NCI-H1930 (cell line): ENCODE data around the gene HSPA12A.

Experiments used
- DNase-seq, 2 experiments: peaks; one replicate each; lab custom pipeline; 2025; lab: John Stamatoyannopoulos, UW

The HSPA12A gene

DNA sequence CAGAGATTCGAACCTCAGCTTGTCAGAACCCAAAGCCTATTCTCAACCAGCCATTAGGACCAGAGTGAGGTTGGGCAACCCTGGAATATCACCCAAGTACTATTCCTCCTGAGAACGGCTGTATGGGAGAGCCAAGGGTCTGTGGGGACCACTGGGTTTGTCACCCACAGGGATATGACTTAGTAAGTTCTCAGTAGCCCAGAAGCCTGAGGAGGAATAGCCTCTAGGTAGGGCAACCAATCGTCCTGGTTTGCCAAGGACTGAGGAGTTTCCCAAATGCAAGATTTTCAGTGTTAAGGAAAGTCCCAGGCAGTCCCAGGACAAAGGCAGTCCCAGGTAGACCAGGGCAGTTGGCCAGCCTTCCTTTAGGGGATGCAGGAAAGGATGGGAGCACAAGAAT is 74.9 kb downstream of the HSPA12A start:
- no peak for DNase-seq

DNA sequence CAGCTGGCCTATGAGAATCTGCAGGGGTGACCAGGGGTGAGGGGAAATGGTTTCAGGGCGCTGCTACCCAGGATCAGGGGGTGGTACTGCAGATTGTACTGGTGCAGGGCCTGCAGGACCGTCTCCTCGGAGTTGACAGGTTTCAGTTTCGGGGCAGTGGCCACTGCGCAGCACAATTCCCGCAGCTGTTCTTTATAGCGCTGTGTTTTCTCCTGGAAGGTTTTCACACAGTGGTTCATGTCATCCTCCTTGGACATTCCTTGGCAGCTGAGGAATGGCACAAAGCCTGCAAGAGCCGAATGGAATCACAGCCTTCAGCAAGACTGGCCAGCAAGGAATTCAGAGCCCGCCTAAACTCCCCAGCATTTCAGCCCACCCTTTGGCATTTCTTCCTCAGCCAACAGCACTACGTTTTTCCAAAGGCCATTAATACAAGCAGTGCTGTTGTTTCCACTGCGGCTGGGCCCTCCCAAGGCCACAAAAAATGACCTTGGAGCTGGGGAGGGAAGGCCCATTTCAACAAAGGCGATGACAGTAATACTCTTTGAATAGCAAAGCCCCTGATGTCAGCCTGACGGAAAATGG is 76.7 kb downstream of the HSPA12A start:
- DNase-seq = no peak

DNA sequence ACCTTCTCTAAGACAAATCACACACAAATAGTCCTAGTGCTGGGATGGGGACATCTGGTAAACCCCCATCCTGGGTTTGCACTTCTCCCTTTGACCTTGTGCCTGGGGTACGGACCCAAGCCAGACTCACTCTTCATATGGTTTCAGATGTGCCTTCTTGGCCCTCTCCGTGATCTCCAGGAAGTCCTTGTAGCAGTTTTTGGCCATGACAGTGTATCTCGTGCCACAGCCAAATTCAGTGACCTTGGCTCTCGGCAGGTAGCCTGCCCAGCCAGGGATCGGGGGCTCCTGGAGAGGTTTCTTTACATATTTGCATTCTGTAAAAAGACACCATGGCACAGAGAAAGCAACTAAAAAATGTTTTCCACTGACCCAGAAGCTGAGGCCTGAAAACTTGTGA is 77.7 kb downstream of the HSPA12A start:
- no peak for DNase-seq

DNA sequence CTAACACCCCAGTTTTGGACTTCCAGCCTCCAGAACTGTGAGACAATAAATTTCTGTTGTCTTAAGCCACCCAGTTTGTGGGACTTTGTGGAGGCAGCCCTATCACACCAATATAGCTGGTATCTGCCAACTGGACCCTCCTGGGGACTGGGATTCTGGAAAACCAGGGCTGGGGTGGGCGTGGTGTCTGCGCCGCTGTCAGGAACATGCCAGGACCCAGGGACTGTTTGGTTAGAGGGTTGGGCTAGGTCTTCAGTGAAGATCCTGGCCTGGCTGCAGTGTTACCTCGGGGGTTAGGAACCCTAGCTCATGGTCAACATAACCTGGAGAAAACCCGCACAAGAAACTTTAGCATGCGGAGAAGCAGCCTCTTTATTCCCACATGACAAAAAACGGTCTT is 79.0 kb downstream of the HSPA12A start:
- no peak for DNase-seq

DNA sequence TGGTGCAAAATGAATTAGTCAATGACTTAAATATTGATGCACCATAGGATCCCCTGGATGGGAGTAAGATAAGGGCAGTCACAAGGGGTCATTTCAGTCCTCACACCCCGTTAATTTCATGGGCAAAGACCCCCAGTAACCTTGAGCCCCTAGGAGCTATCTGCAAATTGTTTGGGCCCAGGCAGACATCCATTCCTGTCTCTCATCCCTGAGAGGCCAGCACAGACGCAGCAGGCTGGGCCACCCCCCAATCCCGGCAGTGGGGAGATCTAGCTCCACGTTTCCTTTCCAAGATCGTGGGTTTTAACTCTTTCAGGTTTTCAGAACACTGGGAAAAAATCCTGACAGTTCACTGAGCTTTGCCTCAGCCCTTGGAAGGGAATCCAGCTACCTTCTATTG is 81.5 kb downstream of the HSPA12A start:
- no peak for DNase-seq

DNA sequence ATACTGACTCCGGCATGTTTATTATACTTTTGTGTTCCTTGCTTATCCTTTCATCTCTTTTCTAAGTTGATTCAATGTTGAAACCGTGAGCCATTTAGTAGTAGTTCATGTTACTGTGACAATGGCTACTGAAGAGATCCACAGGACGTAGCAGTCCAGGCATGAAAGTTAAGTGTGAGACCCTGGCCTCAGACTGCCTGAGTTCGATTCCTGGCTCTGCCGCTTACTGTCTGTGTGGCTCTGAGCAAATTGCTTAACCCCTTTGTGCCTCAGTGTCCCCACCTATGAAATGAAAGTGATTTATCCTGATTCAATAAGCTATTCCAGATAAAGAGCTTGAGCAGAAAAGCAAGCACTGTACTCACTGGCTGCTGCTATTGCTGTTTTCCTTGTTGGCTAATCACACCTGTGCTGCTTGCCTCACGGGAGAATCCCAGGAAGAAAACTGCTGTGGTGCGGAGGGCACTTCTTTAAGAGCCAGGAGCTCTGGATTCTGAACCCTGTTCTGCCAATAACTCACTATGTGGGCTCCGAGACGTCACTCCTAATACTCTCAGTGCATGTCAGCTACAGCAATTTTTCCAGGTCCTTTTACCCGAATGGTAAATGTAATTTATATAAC is 83.2 kb downstream of the HSPA12A start:
- DNase-seq = no peak

DNA sequence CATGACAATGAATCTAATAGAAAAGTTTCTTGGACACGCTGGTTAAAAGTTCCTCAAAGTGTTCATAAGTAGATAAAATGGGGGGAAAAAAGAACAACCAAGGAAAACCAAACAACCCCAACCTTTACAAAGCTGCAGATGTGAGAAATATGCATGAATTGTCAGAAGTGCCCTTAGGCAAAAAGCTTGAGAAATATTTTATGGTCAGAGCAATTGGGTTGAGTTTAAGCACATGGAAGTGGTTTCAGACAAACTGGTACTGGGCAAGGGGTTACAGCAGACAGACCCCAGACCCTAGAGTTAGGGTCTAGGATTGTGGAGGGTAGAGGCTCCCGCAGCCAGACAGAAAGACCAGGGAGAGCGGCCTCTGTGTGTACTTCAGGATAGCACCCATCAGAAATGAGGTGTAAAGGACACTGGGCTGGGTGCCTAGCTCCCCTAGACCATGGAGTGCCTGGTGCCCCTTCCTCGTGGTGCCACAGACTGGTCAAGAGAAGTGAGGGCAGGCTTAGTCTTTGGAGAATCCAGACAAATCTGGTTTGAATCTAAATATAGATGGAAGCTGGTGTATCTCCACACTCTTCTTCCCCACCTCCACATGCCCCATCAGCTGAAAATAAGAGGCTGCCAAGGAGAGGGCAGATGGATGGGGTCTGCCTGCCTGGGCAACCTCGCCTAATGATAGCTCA is 84.4 kb downstream of the HSPA12A start:
- DNase-seq = no peak

DNA sequence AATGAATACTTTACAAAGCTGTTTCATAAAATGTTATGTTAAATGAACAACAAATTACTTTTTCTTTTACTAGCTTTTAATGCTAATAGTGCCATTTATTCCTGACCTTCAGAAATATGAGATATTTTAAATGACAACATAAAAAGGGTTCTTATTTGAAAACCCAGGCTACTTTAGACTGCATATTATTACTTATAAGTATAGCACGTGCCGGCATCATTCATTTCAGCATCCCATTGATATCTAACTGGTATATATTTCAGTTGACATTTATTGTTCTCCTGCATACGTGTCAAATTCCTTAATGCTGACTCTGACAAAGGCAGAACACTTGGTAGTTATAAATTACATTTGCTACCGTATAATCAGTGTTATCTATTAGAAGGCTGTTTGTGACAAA is 86.3 kb downstream of the HSPA12A start:
- no peak for DNase-seq

DNA sequence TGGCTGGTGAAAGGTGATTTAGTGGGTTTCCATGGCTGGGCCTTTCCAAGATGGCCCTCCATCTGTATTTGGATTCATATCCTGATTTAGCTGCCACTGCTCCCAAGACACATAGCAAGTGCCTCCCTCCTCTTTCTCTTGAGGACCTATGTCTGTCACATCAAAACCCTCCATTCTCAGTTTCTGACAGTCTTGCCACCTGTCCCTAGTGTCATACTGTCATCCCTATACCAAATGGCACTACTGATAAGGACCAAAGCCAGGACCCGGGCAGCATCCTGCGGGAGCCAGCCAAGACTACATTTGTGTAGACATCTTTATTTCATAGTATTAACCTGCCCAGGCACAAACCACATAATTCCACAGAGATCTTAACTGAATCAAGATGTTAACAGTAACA is 86.8 kb downstream of the HSPA12A start:
- DNase-seq = no peak

DNA sequence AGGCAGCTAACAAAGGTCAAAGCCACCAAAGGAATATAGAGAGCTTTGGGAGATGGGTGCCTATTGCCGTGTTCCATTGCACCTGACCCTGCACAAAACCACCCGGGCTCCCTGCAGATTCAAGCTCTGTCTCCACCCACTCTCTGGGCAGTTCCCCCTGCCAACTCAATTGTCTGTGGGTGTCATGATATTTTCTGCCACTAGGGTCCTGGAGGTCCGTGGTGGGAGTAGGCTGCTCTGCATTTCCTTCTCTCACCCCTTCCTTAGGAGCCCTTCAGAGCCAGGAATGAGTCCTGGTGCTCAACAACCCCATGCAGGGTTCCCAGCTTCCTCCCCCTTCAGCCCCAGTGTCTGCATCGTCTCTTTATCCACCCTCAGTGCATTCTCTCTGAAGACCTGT is 87.5 kb downstream of the HSPA12A start:
- DNase-seq = no peak

DNA sequence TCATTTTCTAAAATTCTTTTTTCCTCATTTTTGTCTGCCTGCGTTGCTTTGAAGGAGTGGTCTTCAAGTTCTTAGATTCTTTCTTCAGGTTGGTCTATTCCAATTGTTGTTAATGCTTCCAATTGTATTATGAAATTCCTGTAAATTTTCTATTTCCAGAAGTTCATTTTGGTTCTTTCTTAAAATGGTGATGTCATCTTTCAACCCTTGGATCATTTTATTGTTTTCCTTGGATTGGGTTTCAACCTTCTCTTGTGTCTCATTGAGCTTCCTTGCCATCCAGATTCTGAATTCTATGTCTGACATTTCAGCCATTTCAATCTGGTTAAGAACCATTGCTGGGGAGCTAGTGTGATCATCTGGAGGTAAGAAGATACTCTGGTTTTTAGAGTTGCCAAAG is 88.5 kb downstream of the HSPA12A start:
- DNase-seq = no peak

DNA sequence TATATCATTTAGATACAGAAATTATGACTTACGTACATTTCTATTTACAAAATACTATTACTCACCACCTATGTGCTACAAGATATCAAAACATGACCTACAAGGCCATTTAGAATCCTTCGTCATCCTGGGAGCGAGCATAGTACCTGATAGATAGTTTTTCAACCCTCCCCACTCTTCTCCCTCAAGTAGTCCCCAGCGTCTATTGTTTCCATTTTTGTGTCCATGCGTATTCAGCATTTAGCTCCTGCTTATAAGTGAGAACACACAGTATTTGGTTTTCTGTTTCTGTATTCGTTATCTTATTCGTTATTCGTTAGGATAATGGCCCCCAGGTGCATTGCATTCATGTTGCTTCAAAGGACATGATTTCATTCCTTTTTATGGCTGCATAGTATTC is 93.5 kb downstream of the HSPA12A start:
- no peak for DNase-seq

DNA sequence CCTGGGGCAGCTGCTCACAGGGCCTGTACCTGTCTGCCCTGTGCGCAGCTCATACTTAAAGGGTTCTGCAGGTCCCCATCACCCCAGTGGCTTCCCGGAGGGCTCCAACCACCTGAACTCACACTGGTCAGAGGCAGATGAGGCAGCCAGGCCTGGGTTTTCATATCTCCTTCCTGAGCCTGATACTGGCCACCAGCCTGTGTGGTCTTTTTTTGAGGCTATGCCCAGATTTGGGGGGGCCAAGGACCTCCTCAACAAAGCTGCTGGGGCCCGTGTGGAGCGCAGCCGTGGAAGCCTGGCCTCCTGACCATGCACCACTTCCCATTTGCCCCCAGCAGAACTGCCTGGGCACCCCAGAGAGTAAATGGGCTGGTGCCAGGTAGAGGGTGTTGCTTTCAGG is 95.9 kb downstream of the HSPA12A start:
- no peak for DNase-seq

DNA sequence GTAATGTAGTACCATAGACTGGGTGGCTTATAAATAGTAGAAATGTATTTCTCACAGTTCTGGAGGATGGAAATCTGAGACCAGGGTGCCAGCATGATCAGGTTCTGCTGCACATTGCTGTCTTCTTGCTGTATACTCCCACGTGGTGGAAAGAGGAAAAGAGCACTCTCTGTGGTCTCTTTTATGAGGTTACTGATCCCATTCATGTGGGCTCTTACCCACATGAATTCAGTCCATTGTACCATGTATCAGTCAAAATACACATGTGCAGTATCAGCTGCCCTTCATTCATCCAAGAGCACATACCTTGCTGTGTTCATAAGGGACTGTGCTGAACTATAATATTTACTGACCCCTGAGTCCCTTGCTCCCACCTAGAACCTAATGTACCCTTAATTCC is 104.5 kb downstream of the HSPA12A start:
- DNase-seq = no peak

DNA sequence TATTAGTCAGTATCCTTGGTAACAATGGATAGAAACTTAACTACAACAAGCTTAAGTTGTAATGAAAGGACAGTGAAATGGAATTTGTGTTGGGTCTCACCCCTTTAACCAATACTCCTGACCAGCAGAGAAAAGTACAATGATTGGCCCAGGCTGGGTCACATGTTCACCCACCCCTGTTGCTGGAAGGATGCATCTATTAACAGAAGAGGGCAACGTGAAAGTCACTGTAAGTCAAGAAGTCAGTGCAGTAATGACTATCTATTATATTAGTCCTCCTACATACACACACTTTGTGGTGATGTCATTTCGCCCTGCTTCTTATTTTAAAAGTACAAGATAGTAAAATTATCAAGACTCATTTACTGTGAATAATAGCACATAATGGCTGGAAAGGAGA is 105.4 kb downstream of the HSPA12A start:
- no peak for DNase-seq

DNA sequence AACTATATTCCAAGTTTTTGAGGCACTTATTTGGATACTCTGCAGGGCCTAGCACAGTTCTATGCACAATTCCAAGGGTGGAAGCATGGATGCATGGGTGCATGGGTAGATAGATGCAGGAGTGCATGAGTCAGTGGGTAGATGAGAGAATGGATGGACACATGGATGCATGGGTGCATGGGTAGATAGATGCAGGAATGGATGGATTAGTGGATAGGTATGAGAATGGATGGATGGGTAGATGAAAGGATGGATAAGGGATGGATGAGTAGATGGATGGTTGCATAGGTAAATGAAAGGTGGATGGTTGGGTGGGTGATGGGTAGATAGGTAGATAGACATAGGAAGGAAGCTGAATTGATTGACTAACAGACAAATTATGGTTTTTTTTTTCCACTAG is 106.0 kb downstream of the HSPA12A start:
- DNase-seq = no peak

DNA sequence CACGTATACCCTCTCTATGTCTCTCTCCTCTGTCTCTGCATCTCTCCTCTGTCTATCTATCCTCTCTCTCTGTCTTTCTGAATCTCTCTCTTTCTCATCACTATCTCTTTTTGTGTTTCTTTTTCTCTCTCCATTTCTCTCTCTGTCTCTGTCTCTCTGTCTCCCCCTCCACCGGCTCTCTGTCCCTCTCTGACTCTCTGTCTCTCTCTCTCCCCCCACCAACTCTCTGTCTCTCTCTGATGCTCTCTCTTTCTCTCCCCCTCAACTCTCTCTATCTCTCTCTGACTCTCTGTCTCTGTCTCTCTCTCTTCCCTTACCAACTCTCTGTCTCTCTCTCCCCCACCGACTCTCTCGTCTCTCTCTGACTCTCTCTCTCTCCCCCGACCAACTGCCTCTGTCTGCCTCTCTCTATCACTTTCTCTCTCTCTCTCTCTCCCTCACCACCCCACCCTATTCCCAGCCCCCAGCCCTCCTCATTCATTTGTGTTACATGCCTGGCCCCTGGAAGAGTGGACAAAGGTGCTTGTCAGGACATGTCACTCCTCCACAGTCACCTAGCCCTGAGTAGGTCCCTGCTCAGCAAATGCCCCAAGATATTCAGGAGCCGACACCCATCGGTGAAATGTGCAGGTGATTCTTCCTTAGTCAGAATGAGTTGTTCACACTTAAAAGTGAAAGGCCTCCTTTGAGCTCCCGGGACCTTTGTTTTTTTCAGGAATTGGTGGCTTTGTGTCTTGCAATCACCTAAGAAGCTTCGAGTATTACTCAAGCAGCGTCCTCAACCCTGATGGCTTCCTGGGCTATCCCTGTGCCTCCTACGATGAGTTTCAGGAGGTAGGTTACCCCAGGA is 108.0 kb downstream of the HSPA12A start:
- DNase-seq = no peak

DNA sequence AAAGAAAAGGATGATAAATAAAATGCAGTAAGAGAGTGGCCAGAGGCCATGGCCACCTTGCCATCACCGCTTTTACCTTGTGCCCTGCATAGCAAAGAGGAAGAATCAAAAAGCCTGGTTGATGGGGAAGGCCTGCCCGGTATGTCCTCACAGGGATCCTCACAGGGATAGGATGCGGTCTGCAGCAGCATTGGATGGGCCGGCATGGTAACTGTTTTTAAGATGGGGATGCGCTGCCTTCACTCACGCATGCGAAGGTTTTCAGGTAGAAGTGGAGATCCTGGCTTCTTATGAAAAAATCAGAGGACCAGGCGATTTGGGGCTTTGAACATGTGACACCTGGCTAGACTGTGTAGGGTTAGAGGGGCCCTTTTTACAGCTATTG is 109.2 kb downstream of the HSPA12A start:
- DNase-seq = no peak

DNA sequence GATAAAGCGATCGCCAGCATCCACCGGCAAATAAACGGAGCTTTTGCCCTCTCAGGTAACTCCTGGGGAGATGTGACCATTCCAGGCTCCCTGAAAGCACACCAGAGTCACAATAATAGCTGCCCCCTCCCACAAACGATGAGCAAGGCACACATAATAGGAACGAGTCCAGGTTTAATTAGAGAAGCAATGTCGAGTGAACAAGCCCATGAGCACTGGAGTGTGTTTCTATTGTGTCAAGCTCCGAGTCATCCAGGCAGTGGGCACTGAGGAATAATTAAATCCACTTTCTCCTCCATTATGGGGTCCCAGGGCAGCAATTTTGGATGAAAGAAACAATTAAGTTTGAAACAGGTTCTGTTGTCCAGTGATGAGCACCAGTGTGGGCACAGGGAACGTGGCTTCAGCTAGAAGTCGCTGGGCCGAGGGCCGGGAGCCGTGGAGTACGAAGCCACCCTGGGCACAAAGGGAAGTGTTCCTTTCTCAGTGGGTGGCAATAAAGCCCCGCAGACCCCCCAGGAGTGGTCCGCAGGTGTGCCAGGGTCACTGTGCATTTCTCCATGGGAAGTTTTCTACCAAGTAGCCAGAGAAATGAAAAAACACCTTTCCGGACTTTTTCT is 109.7 kb downstream of the HSPA12A start:
- DNase-seq = no peak

DNA sequence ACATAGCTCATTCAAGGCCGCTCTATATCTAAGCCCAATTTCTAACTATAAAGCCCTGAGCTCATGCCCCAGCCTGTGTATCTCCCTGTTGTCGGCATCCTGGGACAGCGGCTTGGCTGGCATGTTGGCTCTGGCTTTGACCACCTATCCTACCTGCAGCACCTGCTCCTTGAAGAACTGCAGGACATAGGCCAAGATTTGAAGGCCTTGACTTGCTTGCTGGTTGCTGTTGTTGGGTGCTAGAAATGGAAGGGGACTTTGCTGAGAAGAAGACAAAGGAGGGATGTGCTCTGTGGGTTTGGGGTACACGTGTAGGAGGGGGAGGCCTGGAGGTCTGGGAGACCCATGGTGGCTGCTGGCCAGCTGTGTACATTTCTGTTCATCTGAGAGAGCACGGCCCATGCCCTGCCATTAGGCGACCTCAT is 110.5 kb downstream of the HSPA12A start:
- no peak for DNase-seq

DNA sequence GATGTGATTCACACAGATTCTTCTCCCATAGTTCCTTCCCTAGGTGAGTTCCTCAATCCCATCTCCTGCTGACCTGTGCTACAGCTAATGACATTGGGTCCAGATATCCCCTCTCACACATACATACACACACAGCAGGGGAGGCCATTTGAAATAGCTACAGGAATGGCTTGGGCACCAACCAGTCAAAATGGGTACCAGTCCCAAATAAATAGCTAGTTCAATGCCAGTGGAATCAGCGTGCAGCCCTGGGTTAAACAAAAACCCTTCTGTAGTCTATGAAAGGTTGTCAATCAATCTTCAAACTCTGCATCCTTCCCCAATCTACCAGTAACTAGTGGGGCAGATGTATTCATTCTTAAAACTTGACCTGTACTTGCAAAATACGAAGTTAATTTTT is 112.3 kb downstream of the HSPA12A start:
- DNase-seq = no peak

DNA sequence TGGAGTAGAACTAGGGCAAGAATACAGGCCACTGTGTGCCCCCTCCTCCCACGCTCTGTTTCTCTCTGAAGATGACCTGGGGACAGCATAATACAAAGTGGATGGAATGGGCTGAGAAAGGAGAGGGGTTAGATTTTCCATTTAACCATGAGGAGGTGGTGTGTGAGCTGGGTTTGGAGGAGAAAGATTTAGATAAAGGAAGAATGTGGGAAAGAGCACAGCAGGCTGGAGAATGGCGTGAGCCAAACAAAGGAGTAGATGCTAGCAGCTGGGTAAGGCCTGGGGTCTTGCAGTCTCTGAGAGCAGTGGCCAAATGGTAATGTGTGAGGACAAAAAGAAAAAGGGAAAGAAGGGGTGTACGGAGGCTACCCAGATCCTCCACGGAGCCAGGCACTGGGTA is 113.0 kb downstream of the HSPA12A start:
- no peak for DNase-seq
